K562 (cell line): ENCODE data around the gene POMP. TPM values are rescaled to one million over a fixed set of nuclear protein-coding genes. Genes with fewer than 3 reads are reported as not detected.

Experiments used
- ATAC-seq: fragments of 200-7000 bp; cut with Tn5 transposase; 3 replicates; pipeline ENCODE4 v1.9.1; 2020; ENCODE audit warnings: moderate library complexity
- BruUV-seq: library from RNA; stranded (reverse); fragments of 400-500 nt; replicated peaks from 2 replicates; lab custom pipeline; 2021; lab: Mats Ljungman, UMichigan
- CTCF ChIA-PET: fragments of 300-600 bp; formaldehyde crosslinking; extraction: SDS; loops from one replicate; lab custom pipeline; 2021; ENCODE audit warnings: low intra/inter-chr PET ratio; lab: Yijun Ruan, JAX
- POLR2A ChIA-PET: fragments of 300-600, 350-650 bp; sonication (Branson Sonifier 250); formaldehyde crosslinking; extraction: SDS; loops from one replicate; lab custom pipeline; 2021; ENCODE audit warnings: antibody characterized with exemption, inconsistent platforms; lab: Yijun Ruan, JAX
- DNase-seq, 4 experiments: peaks; one replicate each; pipeline versions ENCODE4 v3.0.0 to v3.0.0-alpha.2; 2011 to 2018; ENCODE audit warnings: low spot score in 3 of 4, mixed read lengths in 3 of 4; ENCODE audit errors: extremely low read depth in 1 of 4
- FAIRE-seq: peaks from 2 replicates; lab custom pipeline; 2011; peaks lifted over from hg19 to GRCh38; lab: Jason Lieb, UNC
- H2AFZ ChIP-seq: 2 replicates; pipeline ENCODE4 v1.6.0; 2011; ENCODE audit warnings: low read depth, low read length, control low read depth, inconsistent platforms
- H3K27ac ChIP-seq: fragments of 200-600 bp; 3 replicates; pipeline ENCODE4 v1.8.0; 2011; ENCODE audit warnings: low read depth, mild to moderate bottlenecking, control low read depth, inconsistent platforms, low read length, moderate library complexity, mixed read lengths; ENCODE audit errors: extremely low read depth
- H3K27me3 ChIP-seq, 2 experiments: fragments of 300-600 bp in 1 of 2; 2 replicates in 1 of 2; 3 replicates in 1 of 2; pipeline versions ENCODE4 v1.6.0 to v1.8.0; 2011; ENCODE audit warnings: inconsistent platforms in 2 of 2, low read length in 2 of 2, mild to moderate bottlenecking in 1 of 2, mixed read lengths in 1 of 2, moderate library complexity in 1 of 2; ENCODE audit not compliant: control insufficient read depth in 2 of 2, insufficient read depth in 2 of 2
- H3K36me3 ChIP-seq: fragments of 300-600 bp; 3 replicates; pipeline ENCODE4 v1.8.0; 2011; ENCODE audit warnings: mild to moderate bottlenecking, low read length, inconsistent platforms; ENCODE audit not compliant: control insufficient read depth, insufficient read depth
- H3K4me1 ChIP-seq, 2 experiments: fragments of 200-600 bp in 1 of 2; replicated peaks in 1 of 2; 2 replicates in 1 of 2; 3 replicates in 1 of 2; pipeline versions ENCODE4 v1.5.1 to v1.8.0; 2011; ENCODE audit warnings: inconsistent platforms in 2 of 2, low read length in 2 of 2, mild to moderate bottlenecking in 1 of 2, mixed read lengths in 1 of 2, moderate library complexity in 1 of 2; ENCODE audit not compliant: control insufficient read depth in 2 of 2, insufficient read depth in 2 of 2
- H3K4me2 ChIP-seq: 2 replicates; pipeline ENCODE4 v1.6.1; 2011; ENCODE audit warnings: low read length, control low read depth, inconsistent platforms, mixed read lengths; ENCODE audit not compliant: insufficient read depth
- H3K4me3 ChIP-seq: fragments of 200-600 bp; sonication (generic), shearing (Covaris generic); 2 replicates; pipeline ENCODE4 v1.5.1; 2016; ENCODE audit warnings: control low read depth, inconsistent platforms
- H3K79me2 ChIP-seq: fragments of 200-600 bp; 3 replicates; pipeline ENCODE4 v1.8.0; 2011; ENCODE audit warnings: low read length, inconsistent platforms; ENCODE audit not compliant: control insufficient read depth, insufficient read depth
- H3K9ac ChIP-seq, 2 experiments: 2 replicates each; pipeline versions ENCODE4 v1.6.0 to v1.6.1; 2011; ENCODE audit warnings: low read depth in 2 of 2, low read length in 2 of 2, control low read depth in 1 of 2, inconsistent platforms in 1 of 2, mild to moderate bottlenecking in 1 of 2, mixed read lengths in 1 of 2; ENCODE audit not compliant: insufficient read depth in 1 of 2
- H3K9me1 ChIP-seq: one replicate; pipeline ENCODE4 v1.6.0; 2011; ENCODE audit warnings: inconsistent platforms, mild to moderate bottlenecking, low read length, moderate library complexity; ENCODE audit not compliant: control insufficient read depth, insufficient read depth
- H3K9me3 ChIP-seq: replicated peaks from 2 replicates; pipeline ENCODE4 v1.5.1; 2011; ENCODE audit warnings: low read depth, low read length, inconsistent platforms; ENCODE audit not compliant: control insufficient read depth, insufficient read depth
- H4K20me1 ChIP-seq: replicated peaks from 2 replicates; pipeline ENCODE4 v1.6.1; 2011; ENCODE audit warnings: low read length, inconsistent platforms, mixed read lengths; ENCODE audit not compliant: control insufficient read depth, insufficient read depth
- HMG20A ChIP-seq: fragments of 450-650 bp; formaldehyde crosslinking; conservative IDR thresholded peaks from 2 replicates; pipeline ENCODE4 v1.4.0; 2020; ENCODE audit warnings: mild to moderate bottlenecking, mixed read lengths
- NFRKB ChIP-seq: fragments of 450-650 bp; IDR thresholded peaks from 2 replicates; pipeline ENCODE4 v1.6.1; 2016; ENCODE audit warnings: low read depth
- SETDB1 ChIP-seq: IDR thresholded peaks from one replicate; pipeline ENCODE4 v1.6.1; 2012; ENCODE audit warnings: low read length, control low read depth, inconsistent platforms
- SLC30A9 ChIP-seq: fragments of 250-450 bp; sonication (Bioruptor Pico); IDR thresholded peaks from 2 replicates; pipeline ENCODE4 v1.8.0; 2022; ENCODE audit warnings: mild to moderate bottlenecking, moderate library complexity
- TEAD4 ChIP-seq, 2 experiments: sonication (generic) in 1 of 2; formaldehyde crosslinking in 1 of 2; IDR thresholded peaks; 2 replicates each; pipeline versions ENCODE4 v1.6.1 to v1.8.0; 2012 to 2022; ENCODE audit warnings: borderline replicate concordance in 1 of 2, inconsistent platforms in 1 of 2, low read length in 1 of 2, mild to moderate bottlenecking in 1 of 2, missing genetic modification reagents in 1 of 2
- ZBTB34 ChIP-seq: fragments of 250-450 bp; sonication (Bioruptor Pico); IDR thresholded peaks from 2 replicates; pipeline ENCODE4 v1.8.0; 2021; ENCODE audit warnings: mild to moderate bottlenecking, moderate library complexity
- ZNF431 ChIP-seq: sonication (generic); formaldehyde crosslinking; IDR thresholded peaks from 2 replicates; pipeline ENCODE4 v1.8.0; 2022; ENCODE audit warnings: mild to moderate bottlenecking, missing genetic modification reagents
- WGBS: fragments of 100-300 bp; shearing (Covaris generic); methylation state at CpG from one replicate; pipeline ENCODE4 v1.1.6; 2016; ENCODE audit warnings: low coverage, mixed read lengths; ENCODE audit not compliant: insufficient coverage; ENCODE audit errors: missing lambda C conversion rate; 5-methylcytosine and 5-hydroxymethylcytosine counted together
- in situ Hi-C: fragments of 300-500 bp; cut with MboI; formaldehyde crosslinking; loops from 4 replicates; pipeline ENCODE4 v1.15.0; 2018; ENCODE audit warnings: inconsistent platforms, mixed read lengths
- intact Hi-C: fragments of 100-400 bp; cut with micrococcal nuclease; formaldehyde crosslinking; loops from 2 replicates; pipeline ENCODE4 v1.14.2; 2022
- polyA plus RNA-seq, 8 experiments: library from polyadenylated mRNA; depleted of rRNA in 4 of 8; stranded (reverse) in 5 of 8; unstranded in 3 of 8; fragments of >200 nt; fragmentation: Nextera tagmentation in 2 of 8; fragmentation: Illumina TruSeq in 1 of 8; extraction: Ambion mirVana in 2 of 8; extraction: Trizol in 1 of 8; gene quantifications; 2 replicates each; pipeline versions ENCODE4 v1.2.1 to v1.2.3, GENCODE V29; 2011 to 2014; ENCODE audit warnings: inconsistent platforms in 1 of 8, missing spikeins in 1 of 8
- total RNA-seq, 7 experiments: library from RNA; depleted of rRNA in 6 of 7; stranded (reverse); fragments of >200 nt in 6 of 7; fragmentation: Illumina TruSeq in 2 of 7; extraction: Trizol in 2 of 7; gene quantifications; 2 replicates each; pipeline versions ENCODE4 v1.2.1 to v1.2.3, GENCODE V29; 2011 to 2021; ENCODE audit warnings: low replicate concordance in 1 of 7

POMP gene
- total and polyA plus RNA-seq, 9 of the 15 experiments (the other 6 are each of a cell fraction or from before 2014, with no cell fraction given): 69.2 to 647 (median 118) TPM

- FAIRE-seq: no peak
- ChIA-PET POLR2A (no interaction called here), CTCF (interaction anchor here (0.6 kb wide), 1 partner anchor 124 kb away, joined by 3 read pairs; no protein-coding TSS in a partner anchor)
- Histone ChIP-seq H2AFZ (peak overlapping the region; percentile 5; the same call in 1 of the 2 replicates), H3K27ac (no peak overlapping the region), H3K9me3 (no peaks in the 10 kb centered on the region), H4K20me1 (no peaks in the 10 kb centered on the region), H3K4me1 (peaks cover 0 to 17% of the 10 kb centered on the region in 2 experiments; a peak in 2 of 5 replicates), H3K9me1 (no peaks in the 10 kb centered on the region), H3K9ac (no peak overlapping the region), H3K27me3 (no peaks in the 10 kb centered on the region), H3K36me3 (no peaks in the 10 kb centered on the region), H3K4me3 (no peak overlapping the region), H3K4me2 (no peak overlapping the region), H3K79me2 (no peaks in the 10 kb centered on the region)
- in situ Hi-C loops (loop anchor here (10.0 kb wide), 1 partner anchor 313 kb away; no protein-coding TSS in a partner anchor), intact Hi-C loops (loop anchor here (2.0 to 10.0 kb wide), 3 partner anchors 66 to 233 kb away; no protein-coding TSS in a partner anchor)
- WGBS: 11% methylated on average over 2 of the region's 3 CpGs
- no TSS peak for BruUV-seq
- 0 out of 3 replicates have a peak, but pooled peaks have one; percentile 43 for ATAC-seq
- no peak for TF ChIP-seq ZNF431 (CRISPR knock-in tag)
- peak; percentile 48; the same call in 1 of the 2 replicates for TF ChIP-seq NFRKB
- TF ChIP-seq SETDB1: no peak
- no peak for TF ChIP-seq TEAD4 (IDR thresholded peaks at IDR 0.05; ENCODE audit: low read length)
- TF ChIP-seq TEAD4 (CRISPR knock-in tag; IDR thresholded peaks at IDR 0.05; ENCODE audit: borderline replicate concordance): no peak
- TF ChIP-seq ZBTB34 (CRISPR knock-in tag): no peak
- TF ChIP-seq SLC30A9: no peak
- no peak for TF ChIP-seq HMG20A (CRISPR knock-in tag)
- DNase-seq: peak in 1 of 4 experiments; percentile 18
These were observed 21.1 kb upstream of the POMP start for GRCh38 chr13:28637714-28638355.
